HepG2 (cell line): Measurements from ENCODE around the gene TUT4. TPM values are rescaled to one million over a fixed set of nuclear protein-coding genes. Genes with fewer than 3 reads are reported as not detected.

Experiments used
- BORCS8-MEF2B ChIP-seq: sonication (generic); formaldehyde crosslinking; IDR thresholded peaks from 2 replicates; pipeline ENCODE4 v1.8.0; 2022; ENCODE audit warnings: mild to moderate bottlenecking, missing genetic modification reagents
- GATAD1 ChIP-seq: IDR thresholded peaks from 2 replicates; pipeline ENCODE4 v1.6.1; 2016; ENCODE audit warnings: missing genetic modification reagents, missing compliant biosample characterization
- HNRNPLL ChIP-seq: fragments of 200-400 bp; formaldehyde crosslinking; IDR thresholded peaks from 2 replicates; pipeline ENCODE4 v1.6.1; 2017; ENCODE audit warnings: mild to moderate bottlenecking, low read depth, low read length; ENCODE audit not compliant: poor library complexity, severe bottlenecking
- IKZF4 ChIP-seq: sonication (generic); formaldehyde crosslinking; IDR thresholded peaks from 2 replicates; pipeline ENCODE4 v1.5.1; 2020; ENCODE audit warnings: borderline replicate concordance, mild to moderate bottlenecking, low read depth, missing genetic modification reagents; ENCODE audit errors: not compliant biosample characterization
- KLF16 ChIP-seq, 2 experiments: sonication (generic) in 1 of 2; formaldehyde crosslinking in 1 of 2; IDR thresholded peaks; 2 replicates each; pipeline versions ENCODE4 v1.6.1 to v1.8.0; 2016 to 2023; ENCODE audit warnings: missing genetic modification reagents in 2 of 2, missing compliant biosample characterization in 1 of 2
- POLR2A ChIP-seq, 2 experiments: IDR thresholded peaks; 2 replicates each; pipeline ENCODE4 v1.6.1; 2011; ENCODE audit warnings: low read depth in 2 of 2, low read length in 2 of 2, mild to moderate bottlenecking in 1 of 2, moderate library complexity in 1 of 2; ENCODE audit not compliant: insufficient read depth in 1 of 2
- REL ChIP-seq: sonication (generic); formaldehyde crosslinking; conservative IDR thresholded peaks from 2 replicates; pipeline ENCODE4 v1.8.0; 2022; ENCODE audit warnings: mild to moderate bottlenecking, missing genetic modification reagents, moderate library complexity
- TCF12 ChIP-seq, 2 experiments: fragments of 450-650 bp in 1 of 2; sonication (generic) in 1 of 2; formaldehyde crosslinking in 1 of 2; IDR thresholded peaks; 2 replicates each; pipeline versions ENCODE4 v1.6.1 to v1.8.0; 2017 to 2022; ENCODE audit warnings: antibody characterized with exemption in 1 of 2, mild to moderate bottlenecking in 1 of 2, missing genetic modification reagents in 1 of 2, moderate library complexity in 1 of 2
- THAP11 ChIP-seq: IDR thresholded peaks from 2 replicates; pipeline ENCODE4 v1.6.1; 2016; ENCODE audit warnings: missing biosample characterization, missing genetic modification reagents
- TSC22D2 ChIP-seq: sonication (generic); formaldehyde crosslinking; IDR thresholded peaks from 2 replicates; pipeline ENCODE4 v1.5.1; 2020; ENCODE audit warnings: missing genetic modification reagents, mild to moderate bottlenecking, borderline replicate concordance
- ZBTB7B ChIP-seq: sonication (generic); formaldehyde crosslinking; IDR thresholded peaks from 2 replicates; pipeline ENCODE4 v1.4.0; 2020; ENCODE audit warnings: missing genetic modification reagents
- ZEB1 ChIP-seq: IDR thresholded peaks from 2 replicates; pipeline ENCODE4 v1.6.1; 2012; ENCODE audit warnings: mild to moderate bottlenecking, low read depth, inconsistent platforms; ENCODE audit not compliant: insufficient replicate concordance
- ZFX ChIP-seq: sonication (generic); formaldehyde crosslinking; IDR thresholded peaks from 2 replicates; pipeline ENCODE4 v1.4.0; 2020; ENCODE audit warnings: mild to moderate bottlenecking, low read depth, missing genetic modification reagents, moderate library complexity
- ZFYVE20 ChIP-seq: sonication (generic); formaldehyde crosslinking; IDR thresholded peaks from 2 replicates; pipeline ENCODE4 v1.8.0; 2023; ENCODE audit warnings: low read depth, mild to moderate bottlenecking, moderate library complexity, missing genetic modification reagents, borderline replicate concordance
- ZNF143 ChIP-seq: sonication (generic); formaldehyde crosslinking; IDR thresholded peaks from 2 replicates; pipeline ENCODE4 v1.4.0; 2020; ENCODE audit warnings: missing genetic modification reagents
- ZNF317 ChIP-seq: sonication (generic); formaldehyde crosslinking; IDR thresholded peaks from 2 replicates; pipeline ENCODE4 v1.5.0; 2020; ENCODE audit warnings: mild to moderate bottlenecking, missing genetic modification reagents
- polyA plus RNA-seq, 8 experiments: library from polyadenylated mRNA; depleted of rRNA in 3 of 8; stranded (reverse) in 7 of 8; unstranded in 1 of 8; fragments of >200 nt; fragmentation: Illumina TruSeq in 4 of 8; extraction: Trizol in 4 of 8; gene quantifications; 2 replicates each; pipeline versions ENCODE4 v1.2.1 to v1.2.3, GENCODE V29; 2011 to 2016; ENCODE audit warnings: low read depth in 4 of 8, missing spikeins in 1 of 8, mixed read lengths in 1 of 8; ENCODE audit not compliant: insufficient read depth in 1 of 8
- total RNA-seq, 5 experiments: library from RNA; depleted of rRNA; stranded (reverse); fragments of >200 nt; fragmentation: Illumina TruSeq; extraction: Trizol; gene quantifications; 2 replicates each; pipeline ENCODE4 v1.2.3, GENCODE V29; 2016; ENCODE audit warnings: low read depth in 1 of 5
- TF ChIP-seq, protein P1 (sequence below): IDR thresholded peaks from 2 replicates; pipeline ENCODE4 v1.6.1; 2012; ENCODE audit warnings: low read depth, low read length, improper control_type of control experiment
- TF ChIP-seq, protein P2 (sequence below), 2 experiments: fragments of 450-650 bp in 1 of 2; sonication (generic) in 1 of 2; formaldehyde crosslinking; IDR thresholded peaks; 2 replicates each; pipeline versions ENCODE4 v1.5.0 to v1.8.0; 2020 to 2022; ENCODE audit warnings: mild to moderate bottlenecking in 1 of 2, missing genetic modification reagents in 1 of 2
- TF ChIP-seq, protein P3 (sequence below): sonication (generic); formaldehyde crosslinking; IDR thresholded peaks from 2 replicates; pipeline ENCODE4 v1.4.0; 2020; ENCODE audit warnings: missing genetic modification reagents

The TUT4 gene
- total and polyA plus RNA-seq, 2 of the 13 experiments (the other 11 are each of a cell fraction or from before 2014, with no cell fraction given) = 44.7 to 53.5 TPM

DNA sequence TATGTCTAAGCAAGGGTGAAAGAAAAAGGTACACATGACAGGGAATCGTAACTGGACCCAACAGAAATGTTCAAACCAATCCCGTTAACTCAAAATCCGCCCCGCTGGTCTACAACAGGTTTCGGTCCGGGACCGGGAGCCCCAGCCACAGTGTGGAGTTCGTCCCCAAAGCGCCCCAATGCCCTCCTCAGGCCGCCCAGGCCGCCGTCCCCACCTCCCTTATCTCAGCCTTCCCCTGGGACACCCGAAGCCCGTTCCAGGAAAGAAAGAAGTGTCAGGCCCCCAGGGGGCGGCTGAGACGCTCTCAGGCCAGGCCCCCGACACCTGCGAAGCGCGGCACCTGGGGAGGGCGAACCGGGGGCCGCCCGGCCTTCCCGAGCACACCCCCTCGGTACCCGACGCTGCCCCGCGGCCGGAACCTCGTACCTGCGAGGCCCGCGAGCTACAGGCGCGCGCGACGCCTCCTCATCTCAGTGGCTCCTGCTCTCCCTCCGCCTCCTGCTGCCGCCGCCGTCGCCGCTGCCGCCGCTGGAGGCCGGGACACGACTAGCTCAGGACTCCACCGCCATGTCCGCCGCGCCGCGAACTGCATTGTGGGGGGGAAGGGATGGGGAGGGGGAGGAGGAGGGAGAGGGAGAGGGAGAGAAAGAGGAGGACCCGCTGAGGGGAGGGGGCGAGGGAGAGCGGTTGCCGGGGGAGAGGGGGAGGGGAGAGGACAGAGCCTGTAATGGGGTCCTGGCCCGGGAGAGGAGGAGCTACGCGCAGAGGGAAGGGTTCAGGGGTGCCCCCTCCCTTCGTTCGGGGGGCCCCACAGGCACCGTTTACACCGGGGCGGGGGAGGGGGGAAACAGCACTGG is at the start of gene TUT4 (continued):
- TF ChIP-seq, protein P1, sequence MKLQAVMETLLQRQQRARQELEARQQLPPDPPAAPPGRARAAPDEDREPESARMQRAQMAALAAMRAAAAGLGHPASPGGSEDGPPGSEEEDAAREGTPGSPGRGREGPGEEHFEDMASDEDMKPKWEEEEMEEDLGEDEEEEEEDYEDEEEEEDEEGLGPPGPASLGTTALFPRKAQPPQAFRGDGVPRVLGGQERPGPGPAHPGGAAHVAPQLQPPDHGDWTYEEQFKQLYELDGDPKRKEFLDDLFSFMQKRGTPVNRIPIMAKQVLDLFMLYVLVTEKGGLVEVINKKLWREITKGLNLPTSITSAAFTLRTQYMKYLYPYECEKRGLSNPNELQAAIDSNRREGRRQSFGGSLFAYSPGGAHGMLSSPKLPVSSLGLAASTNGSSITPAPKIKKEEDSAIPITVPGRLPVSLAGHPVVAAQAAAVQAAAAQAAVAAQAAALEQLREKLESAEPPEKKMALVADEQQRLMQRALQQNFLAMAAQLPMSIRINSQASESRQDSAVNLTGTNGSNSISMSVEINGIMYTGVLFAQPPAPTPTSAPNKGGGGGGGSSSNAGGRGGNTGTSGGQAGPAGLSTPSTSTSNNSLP = no peak
- TF ChIP-seq THAP11 (CRISPR knock-in tag) (peak; percentile 42; the same call in 1 of the 2 replicates), GATAD1 (CRISPR knock-in tag) (peak; percentile 56), KLF16 (CRISPR knock-in tag; IDR thresholded peaks at IDR 0.05) (peak in 1 of 2 experiments; percentile 4; a peak in 1 of 4 replicates), BORCS8-MEF2B (CRISPR knock-in tag) (peak; percentile 24; the same call in 1 of the 2 replicates), IKZF4 (CRISPR knock-in tag) (no peak), ZFYVE20 (CRISPR knock-in tag) (peak; percentile 51; the same call in 1 of the 2 replicates), TSC22D2 (CRISPR knock-in tag) (0 out of 2 replicates have a peak, but pooled peaks have one; percentile 51), REL (CRISPR knock-in tag) (peak; percentile 65; the same call in 1 of the 2 replicates), ZNF143 (CRISPR knock-in tag) (peak; percentile 81), ZFX (CRISPR knock-in tag) (peak; percentile 86), ZEB1 (peak; percentile 68), ZNF317 (CRISPR knock-in tag) (peak; percentile 22; the same call in 1 of the 2 replicates), ZBTB7B (peak; percentile 53), POLR2A (IDR thresholded peaks at IDR 0.05; ENCODE audit: insufficient read depth in 1 of 2, low read depth in 2 of 2, low read length in 2 of 2) (peak in 1 of 2 experiments; percentile 60; a peak in 2 of 4 replicates), TCF12 (IDR thresholded peaks at IDR 0.05) (no peak), TCF12 (CRISPR knock-in tag; IDR thresholded peaks at IDR 0.05) (0 out of 2 replicates have a peak, but pooled peaks have one; percentile 60), HNRNPLL (peak; percentile 44)
- TF ChIP-seq, protein P2, sequence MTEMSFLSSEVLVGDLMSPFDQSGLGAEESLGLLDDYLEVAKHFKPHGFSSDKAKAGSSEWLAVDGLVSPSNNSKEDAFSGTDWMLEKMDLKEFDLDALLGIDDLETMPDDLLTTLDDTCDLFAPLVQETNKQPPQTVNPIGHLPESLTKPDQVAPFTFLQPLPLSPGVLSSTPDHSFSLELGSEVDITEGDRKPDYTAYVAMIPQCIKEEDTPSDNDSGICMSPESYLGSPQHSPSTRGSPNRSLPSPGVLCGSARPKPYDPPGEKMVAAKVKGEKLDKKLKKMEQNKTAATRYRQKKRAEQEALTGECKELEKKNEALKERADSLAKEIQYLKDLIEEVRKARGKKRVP (CRISPR knock-in tag; IDR thresholded peaks at IDR 0.05) = 0 out of 4 replicates have a peak, but pooled peaks of 1 of the 2 experiments have one; percentile 23
- TF ChIP-seq, protein P3, sequence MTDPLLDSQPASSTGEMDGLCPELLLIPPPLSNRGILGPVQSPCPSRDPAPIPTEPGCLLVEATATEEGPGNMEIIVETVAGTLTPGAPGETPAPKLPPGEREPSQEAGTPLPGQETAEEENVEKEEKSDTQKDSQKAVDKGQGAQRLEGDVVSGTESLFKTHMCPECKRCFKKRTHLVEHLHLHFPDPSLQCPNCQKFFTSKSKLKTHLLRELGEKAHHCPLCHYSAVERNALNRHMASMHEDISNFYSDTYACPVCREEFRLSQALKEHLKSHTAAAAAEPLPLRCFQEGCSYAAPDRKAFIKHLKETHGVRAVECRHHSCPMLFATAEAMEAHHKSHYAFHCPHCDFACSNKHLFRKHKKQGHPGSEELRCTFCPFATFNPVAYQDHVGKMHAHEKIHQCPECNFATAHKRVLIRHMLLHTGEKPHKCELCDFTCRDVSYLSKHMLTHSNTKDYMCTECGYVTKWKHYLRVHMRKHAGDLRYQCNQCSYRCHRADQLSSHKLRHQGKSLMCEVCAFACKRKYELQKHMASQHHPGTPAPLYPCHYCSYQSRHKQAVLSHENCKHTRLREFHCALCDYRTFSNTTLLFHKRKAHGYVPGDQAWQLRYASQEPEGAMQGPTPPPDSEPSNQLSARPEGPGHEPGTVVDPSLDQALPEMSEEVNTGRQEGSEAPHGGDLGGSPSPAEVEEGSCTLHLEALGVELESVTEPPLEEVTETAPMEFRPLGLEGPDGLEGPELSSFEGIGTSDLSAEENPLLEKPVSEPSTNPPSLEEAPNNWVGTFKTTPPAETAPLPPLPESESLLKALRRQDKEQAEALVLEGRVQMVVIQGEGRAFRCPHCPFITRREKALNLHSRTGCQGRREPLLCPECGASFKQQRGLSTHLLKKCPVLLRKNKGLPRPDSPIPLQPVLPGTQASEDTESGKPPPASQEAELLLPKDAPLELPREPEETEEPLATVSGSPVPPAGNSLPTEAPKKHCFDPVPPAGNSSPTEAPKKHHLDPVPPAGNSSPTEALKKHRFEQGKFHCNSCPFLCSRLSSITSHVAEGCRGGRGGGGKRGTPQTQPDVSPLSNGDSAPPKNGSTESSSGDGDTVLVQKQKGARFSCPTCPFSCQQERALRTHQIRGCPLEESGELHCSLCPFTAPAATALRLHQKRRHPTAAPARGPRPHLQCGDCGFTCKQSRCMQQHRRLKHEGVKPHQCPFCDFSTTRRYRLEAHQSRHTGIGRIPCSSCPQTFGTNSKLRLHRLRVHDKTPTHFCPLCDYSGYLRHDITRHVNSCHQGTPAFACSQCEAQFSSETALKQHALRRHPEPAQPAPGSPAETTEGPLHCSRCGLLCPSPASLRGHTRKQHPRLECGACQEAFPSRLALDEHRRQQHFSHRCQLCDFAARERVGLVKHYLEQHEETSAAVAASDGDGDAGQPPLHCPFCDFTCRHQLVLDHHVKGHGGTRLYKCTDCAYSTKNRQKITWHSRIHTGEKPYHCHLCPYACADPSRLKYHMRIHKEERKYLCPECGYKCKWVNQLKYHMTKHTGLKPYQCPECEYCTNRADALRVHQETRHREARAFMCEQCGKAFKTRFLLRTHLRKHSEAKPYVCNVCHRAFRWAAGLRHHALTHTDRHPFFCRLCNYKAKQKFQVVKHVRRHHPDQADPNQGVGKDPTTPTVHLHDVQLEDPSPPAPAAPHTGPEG (CRISPR knock-in tag) = peak; percentile 60; the same call in 1 of the 2 replicates
